ENCODE measurements around the gene MACROD2. TPM values are rescaled to one million over a fixed set of nuclear protein-coding genes. Genes with fewer than 3 reads are reported as not detected.
A peak's percentile ranks its signal among the peaks of the same experiment; 100 is the strongest.

The MACROD2 gene
- polyA plus RNA-seq, 2 of the 4 experiments (the other 2 are of a cell fraction) = 0.96 to 1.3 TPM

GRCh38 chr20:15185913-15186312, 1190.6 kb downstream of the MACROD2 start:
- DNase-seq (ENCODE audit: low read depth in 1 of 2, low spot score in 1 of 2) (no peak), FAIRE-seq (no peak), ATAC-seq (no peak)
- H3K27ac ChIP-seq = no peak overlapping the region
- H3K4me2 ChIP-seq = no peak overlapping the region
- ChIA-PET POLR2A (no interaction called here), CTCF (no interaction called here)
- no peak for TF ChIP-seq ZC3H11A (IDR thresholded peaks at IDR 0.05)
- no peak for TF ChIP-seq RARB (CRISPR knock-in tag; IDR thresholded peaks at IDR 0.05)
- TF ChIP-seq EP300 (IDR thresholded peaks at IDR 0.05) = no peak
- H3K4me1 ChIP-seq = no peaks in the 10 kb centered on the region
- WGBS (ENCODE audit: missing lambda C conversion rate) = 66% methylated on average over 2 of the region's 2 CpGs
- H3K4me3 ChIP-seq = no peak overlapping the region
- H3K9me3 ChIP-seq = no peaks in the 10 kb centered on the region

GRCh38 chr20:15187612-15188011, 1192.3 kb downstream of the MACROD2 start:
- H3K9me3 ChIP-seq = no peaks in the 10 kb centered on the region
- H3K4me1 ChIP-seq = no peaks in the 10 kb centered on the region
- CTCF ChIA-PET = interaction anchor here (1.4 kb wide), 1 partner anchor 22 kb away, joined by 3 read pairs; no protein-coding TSS in a partner anchor
- FAIRE-seq = no peak
- no peak overlapping the region for H3K27ac ChIP-seq
- POLR2A ChIA-PET = no interaction called here
- no peak for DNase-seq (ENCODE audit: low read depth in 1 of 2, low spot score in 1 of 2)
- no peak overlapping the region for H3K4me3 ChIP-seq
- H3K4me2 ChIP-seq = no peak overlapping the region
- ATAC-seq = no peak
- TF ChIP-seq JUNB (IDR thresholded peaks at IDR 0.05) = no peak
- TF ChIP-seq MAFK (IDR thresholded peaks at IDR 0.05; ENCODE audit: partially characterized antibody) = peak; percentile 78
- TF ChIP-seq REST (IDR thresholded peaks at IDR 0.05) = no peak
- no peak for TF ChIP-seq ZC3H11A (IDR thresholded peaks at IDR 0.05)
- no peak for TF ChIP-seq EHMT2 (IDR thresholded peaks at IDR 0.05; ENCODE audit: low read depth)
- 17% methylated on average over 1 of the region's 1 CpG for WGBS (ENCODE audit: missing lambda C conversion rate)

GRCh38 chr20:15188415-15188814, 1193.1 kb downstream of the MACROD2 start:
- Histone ChIP-seq H3K4me3 (no peak overlapping the region), H3K4me2 (no peak overlapping the region), H3K4me1 (no peaks in the 10 kb centered on the region), H3K9me3 (no peaks in the 10 kb centered on the region), H3K27ac (no peak overlapping the region)
- ChIA-PET POLR2A (no interaction called here), CTCF (interaction anchor here (0.7 kb wide), 1 partner anchor 648 kb away, joined by 3 read pairs; no protein-coding TSS in a partner anchor)
- DNase-seq (ENCODE audit: low read depth in 1 of 2, low spot score in 1 of 2) = no peak
- no peak for ATAC-seq
- WGBS (ENCODE audit: missing lambda C conversion rate) = 70% methylated on average over 3 of the region's 3 CpGs
- no peak for TF ChIP-seq BHLHE40 (IDR thresholded peaks at IDR 0.05; ENCODE audit: low read depth, low read length)
- TF ChIP-seq CEBPB (IDR thresholded peaks at IDR 0.05) = 0 out of 4 replicates have a peak, but pooled peaks of 1 of the 2 experiments have one; percentile 20
- FAIRE-seq = peak; percentile 7

GRCh38 chr20:15191082-15191723, 1195.9 kb downstream of the MACROD2 start:
- ChIA-PET POLR2A (no interaction called here), CTCF (no interaction called here)
- WGBS (ENCODE audit: missing lambda C conversion rate) = 44% methylated on average over 4 of the region's 4 CpGs
- ATAC-seq = no peak
- FAIRE-seq = no peak
- no peak overlapping the region for H3K4me3 ChIP-seq
- H3K4me2 ChIP-seq = no peak overlapping the region
- TF ChIP-seq SMC3 (IDR thresholded peaks at IDR 0.05) = no peak
- H3K27ac ChIP-seq = no peak overlapping the region
- no peaks in the 10 kb centered on the region for H3K9me3 ChIP-seq
- no peak for DNase-seq (ENCODE audit: low read depth in 1 of 2, low spot score in 1 of 2)
- H3K4me1 ChIP-seq = no peaks in the 10 kb centered on the region

GRCh38 chr20:15195378-15195777, 1200.1 kb downstream of the MACROD2 start:
- ChIA-PET POLR2A (no interaction called here), CTCF (no interaction called here)
- ATAC-seq (no peak), FAIRE-seq (no peak), DNase-seq (ENCODE audit: low read depth in 1 of 2, low spot score in 1 of 2) (no peak)
- Histone ChIP-seq H3K9me3 (no peaks in the 10 kb centered on the region), H3K27ac (no peak overlapping the region), H3K4me3 (no peak overlapping the region), H3K4me2 (no peak overlapping the region), H3K4me1 (no peaks in the 10 kb centered on the region)
- WGBS (ENCODE audit: missing lambda C conversion rate) = 77% methylated on average over 4 of the region's 4 CpGs
- TF ChIP-seq SMC3 (IDR thresholded peaks at IDR 0.05) = no peak
- TF ChIP-seq RAD21 (conservative IDR thresholded peaks at IDR 0.05 in 1 of 2, IDR thresholded peaks at IDR 0.05 in 1 of 2) = no peak
- no peak for TF ChIP-seq TFCP2L1 (CRISPR knock-in tag; IDR thresholded peaks at IDR 0.05)
- TF ChIP-seq CEBPB (IDR thresholded peaks at IDR 0.05) = no peak
- no peak for TF ChIP-seq HEYL (CRISPR knock-in tag; IDR thresholded peaks at IDR 0.05)
- TF ChIP-seq REST (IDR thresholded peaks at IDR 0.05) = no peak
- no peak for TF ChIP-seq HOXA7 (CRISPR knock-in tag; IDR thresholded peaks at IDR 0.05)
- TF ChIP-seq HMGXB4 (CRISPR knock-in tag; IDR thresholded peaks at IDR 0.05; ENCODE audit: borderline replicate concordance) = no peak
- no peak for TF ChIP-seq ZSCAN20 (CRISPR knock-in tag; IDR thresholded peaks at IDR 0.05)
- no peak for TF ChIP-seq JUN (IDR thresholded peaks at IDR 0.05)
- no peak for TF ChIP-seq HDAC2 (IDR thresholded peaks at IDR 0.05)

All from A549 (cell line).